Uterus (tissue), 2 donors: ENCODE measurements around the gene PSMC2.
"Not testable (repeated sequence)": the region's sequence is repeated elsewhere in the genome, so short reads cannot be mapped to it uniquely, and the experiment has no call there.

ENCODE experiments used
- CTCF ChIP-seq, 4 experiments: fragments of 200-600 bp in 2 of 4; fragments of 450-650 bp in 2 of 4; sonication (generic) in 2 of 4; IDR thresholded peaks; one replicate each; pipeline ENCODE4 v1.5.1; 2016 to 2019; ENCODE audit warnings: antibody characterized with exemption in 4 of 4, mild to moderate bottlenecking in 2 of 4, moderate library complexity in 1 of 4
- POLR2A ChIP-seq, 2 donors: fragments of 450-650 bp; IDR thresholded peaks; one replicate each; pipeline ENCODE4 v1.6.1; 2016; ENCODE audit warnings: antibody characterized with exemption in 2 of 2, mild to moderate bottlenecking in 1 of 2, moderate library complexity in 1 of 2

DNA sequence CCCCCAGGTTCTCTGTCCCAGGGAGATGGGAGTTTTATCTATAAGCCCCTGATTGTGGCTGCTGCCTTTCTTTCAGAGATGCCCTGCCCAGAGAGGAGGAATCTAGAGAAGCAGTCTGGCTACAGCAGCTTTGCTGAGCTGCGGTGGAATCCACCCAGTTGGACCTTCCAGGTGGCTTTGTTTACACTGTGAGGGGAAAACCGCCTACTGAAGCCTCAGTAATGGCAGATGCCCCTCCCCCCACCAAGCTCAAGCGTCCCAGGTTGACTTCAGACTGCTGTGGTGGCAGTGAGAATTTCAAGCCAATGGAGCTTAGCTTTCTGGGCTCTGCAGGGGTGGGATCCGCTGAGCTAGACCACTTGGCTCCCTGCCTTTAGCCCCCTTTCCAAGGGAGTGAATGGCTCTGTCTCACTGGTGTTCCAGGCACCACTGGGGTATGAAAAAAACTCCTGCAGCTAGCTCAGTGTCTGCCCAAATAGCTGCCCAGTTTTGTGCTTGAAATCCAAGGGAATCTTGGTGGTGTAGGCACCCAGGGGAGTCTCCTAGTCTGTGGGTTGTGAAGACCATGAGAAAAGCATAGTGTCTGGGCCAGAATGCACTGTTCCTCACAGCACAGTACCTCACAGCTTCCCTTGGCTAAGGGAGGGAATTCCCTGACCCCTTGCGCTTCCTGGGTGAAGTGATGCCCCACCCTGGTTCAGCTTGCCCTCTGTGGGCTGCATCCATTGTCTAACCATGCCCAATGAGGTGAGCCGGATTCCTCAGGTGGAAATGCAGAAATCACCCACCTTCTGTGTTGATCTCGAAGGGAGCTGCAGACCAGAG, 58.6 kb downstream of the PSMC2 start:
- not testable (repeated sequence) for TF ChIP-seq CTCF, POLR2A (IDR thresholded peaks at IDR 0.05)
